Ovary (tissue), 9 donors: Measurements from ENCODE around the gene ANO2. TPM values are rescaled to one million over a fixed set of nuclear protein-coding genes. Genes with fewer than 3 reads are reported as not detected.

Experiments used
- DNase-seq, 5 donors: peaks; one replicate each; pipeline ENCODE4 v3.0.0-alpha.2; 2019 to 2020
- H3K27ac ChIP-seq, 2 donors: fragments of 200-600 bp; one replicate each; pipeline versions ENCODE4 v1.5.1 to v1.8.0; 2019 to 2022
- H3K27me3 ChIP-seq: fragments of 200-600 bp; one replicate; pipeline ENCODE4 v1.8.0; 2022
- H3K36me3 ChIP-seq: fragments of 200-600 bp; sonication (generic); one replicate; pipeline ENCODE4 v1.5.1; 2019
- H3K4me1 ChIP-seq: one replicate; pipeline ENCODE4 v1.8.1; 2013; ENCODE audit warnings: mild to moderate bottlenecking, moderate library complexity; ENCODE audit not compliant: insufficient read depth
- H3K4me3 ChIP-seq: fragments of 200-600 bp; sonication (generic); one replicate; pipeline ENCODE4 v1.5.1; 2017
- H3K9me3 ChIP-seq, 2 donors: fragments of 200-600 bp in 1 of 2; sonication (generic) in 1 of 2; one replicate each; pipeline versions ENCODE4 v1.5.1 to v1.8.1; 2013 to 2019; ENCODE audit warnings: mild to moderate bottlenecking in 1 of 2, moderate library complexity in 1 of 2
- CTCF ChIP-seq, 3 donors: fragments of 450-650 bp in 2 of 3; fragments of 200-600 bp in 1 of 3; IDR thresholded peaks; one replicate each; pipeline versions ENCODE4 v1.5.1 to v1.8.0; 2016 to 2022; ENCODE audit warnings: antibody characterized with exemption in 3 of 3, mild to moderate bottlenecking in 1 of 3
- EP300 ChIP-seq: sonication (generic); formaldehyde crosslinking; IDR thresholded peaks from one replicate; pipeline ENCODE4 v1.6.1; 2017; ENCODE audit warnings: antibody characterized with exemption
- POLR2A ChIP-seq: fragments of 450-650 bp; IDR thresholded peaks from one replicate; pipeline ENCODE4 v1.6.1; 2017; ENCODE audit warnings: antibody characterized with exemption, mild to moderate bottlenecking, moderate library complexity
- WGBS, 3 donors: extraction: QIAGEN DNeasy Blood & Tissue Kit in 1 of 3; methylation state at CpG; one replicate each; pipeline versions ENCODE4 v1.1.5 to v1.1.7; 2013 to 2017; 5-methylcytosine and 5-hydroxymethylcytosine counted together
- intact Hi-C, 4 donors: fragments of 100-400 bp; cut with DNase I; formaldehyde crosslinking; loops; one replicate each; pipeline versions ENCODE4 v1.11.0 to v1.15.1; 2022 to 2023
- polyA plus RNA-seq, 2 donors: library from polyadenylated mRNA; stranded (reverse); fragments of 200-250 nt in 1 of 2; fragments of 350-450 nt in 1 of 2; fragmentation: Illumina TruSeq in 1 of 2; extraction: RNeasy Lipid Tissue Mini Kit (QIAGEN cat#74804) in 1 of 2; gene quantifications; one replicate each; pipeline ENCODE4 v1.2.3, GENCODE V29; 2013 to 2014
- total RNA-seq, 7 donors: library from RNA; depleted of rRNA in 2 of 7; stranded (reverse); fragments of >200 nt in 2 of 7; fragmentation: NEBNext Ultra II Directional in 3 of 7; extraction: Animal tissue kit (Norgen Biotek cat#: 25700) in 3 of 7; gene quantifications; one replicate each; pipeline versions ENCODE4 v1.1.0 to v1.2.4, GENCODE V29; 2016 to 2023
- donor health status: DM: no; HTN: no; CAD: no; lungs with moderate emphysema.
- donor health status: DM: no; HTN: no; CAD: no.
- donor health status: Bipolar disorder and iron deficiency.
- donor health status: DM: yes; HTN: yes; CAD: no.
- donor health status: DM: no; HTN: no; CAD: no.
- donor health status: DM: yes; HTN: yes; CAD: no.

The ANO2 gene
- total and polyA plus RNA-seq, 9 donors: 3.0 to 6.7 (median 3.3) TPM

- no peak overlapping the region for H3K27ac ChIP-seq
- TF ChIP-seq CTCF (IDR thresholded peaks at IDR 0.05) (no peak), EP300 (no peak), POLR2A (no peak)
- intact Hi-C loops: no loop called here
- no peak for DNase-seq
- no peak overlapping the region for H3K4me3 ChIP-seq
- WGBS, 3 donors: 87 to 90% (median 90%) methylated on average over 25 of the region's 25 CpGs
- no peaks in the 10 kb centered on the region for H3K36me3 ChIP-seq
- H3K4me1 ChIP-seq: no peaks in the 10 kb centered on the region
- H3K9me3 ChIP-seq: no peaks in the 10 kb centered on the region
- no peaks in the 10 kb centered on the region for H3K27me3 ChIP-seq
These were observed 23.8 kb downstream of the ANO2 start for GRCh38 chr12:5921027-5921909.

GRCh38 chr12:5916785-5917290, 28.2 kb downstream of the ANO2 start:
- Histone ChIP-seq H3K4me1 (no peaks in the 10 kb centered on the region), H3K4me3 (no peak overlapping the region), H3K9me3 (no peaks in the 10 kb centered on the region), H3K27ac (no peak overlapping the region), H3K27me3 (no peaks in the 10 kb centered on the region), H3K36me3 (no peaks in the 10 kb centered on the region)
- DNase-seq: no peak
- intact Hi-C loops: no loop called here
- 62 to 79% (median 67%) methylated on average over 9 of the region's 9 CpGs for WGBS, 3 donors
- no peak for TF ChIP-seq CTCF (IDR thresholded peaks at IDR 0.05)
- no peak for TF ChIP-seq EP300
- no peak for TF ChIP-seq POLR2A

- no peak for DNase-seq
- WGBS, 3 donors: 78 to 90% (median 88%) methylated on average over 4 of the region's 4 CpGs
- H3K9me3 ChIP-seq: no peaks in the 10 kb centered on the region
These were observed 29.5 kb downstream of the ANO2 start for GRCh38 chr12:5915511-5915910.

More at GRCh38 chr12:5915511-5915910, 29.5 kb downstream of the ANO2 start:
- H3K27me3 ChIP-seq: no peaks in the 10 kb centered on the region
- no peaks in the 10 kb centered on the region for H3K36me3 ChIP-seq
- intact Hi-C loops: no loop called here
- no peak overlapping the region for H3K4me3 ChIP-seq
- TF ChIP-seq EP300 (no peak), CTCF (IDR thresholded peaks at IDR 0.05) (no peak), POLR2A (no peak)
- no peaks in the 10 kb centered on the region for H3K4me1 ChIP-seq
- H3K27ac ChIP-seq: no peak overlapping the region
